Activated naive CD4-positive, alpha-beta T cell treated with anti-CD3 and anti-CD28 coated beads, Interleukin-2, amount 10 ng/mL, durations not matched to agents 7 days and 5 days (primary cell): ENCODE results near the gene SLC28A3.

Experiments
- CTCF ChIA-PET: fragments of 350-600 bp; sonication (Branson Sonifier 250); formaldehyde crosslinking; loops from one replicate; lab custom pipeline; 2021; ENCODE audit warnings: antibody characterized with exemption; lab: Charles Lee
- DNase-seq: peaks from one replicate; pipeline ENCODE4 v3.0.0-alpha.2; 2020
- H3K27ac Mint-ChIP-seq: one replicate; pipeline ENCODE4 v1.8.0; 2021; ENCODE audit warnings: mild to moderate bottlenecking, moderate library complexity, mixed read lengths
- H3K27me3 Mint-ChIP-seq: one replicate; pipeline ENCODE4 v1.8.0; 2021; ENCODE audit warnings: mild to moderate bottlenecking, mixed read lengths
- H3K36me3 Mint-ChIP-seq: one replicate; pipeline ENCODE4 v1.8.0; 2021; ENCODE audit warnings: mixed read lengths
- H3K4me1 Mint-ChIP-seq: one replicate; pipeline ENCODE4 v1.8.0; 2021; ENCODE audit warnings: mixed read lengths
- H3K4me3 Mint-ChIP-seq: one replicate; pipeline ENCODE4 v1.8.0; 2021; ENCODE audit warnings: mild to moderate bottlenecking, moderate library complexity, mixed read lengths
- H3K9me3 Mint-ChIP-seq: one replicate; pipeline ENCODE4 v1.8.0; 2021; ENCODE audit warnings: mixed read lengths

SLC28A3 gene

GRCh38 chr9:84301851-84302250 lies 38.7 kb downstream of the SLC28A3 start:
- no peaks in the 10 kb centered on the region for H3K9me3 Mint-ChIP-seq
- H3K4me3 Mint-ChIP-seq = no peak overlapping the region
- H3K4me1 Mint-ChIP-seq = peaks cover 16% of the 10 kb centered on the region
- no peaks in the 10 kb centered on the region for H3K27me3 Mint-ChIP-seq
- no peak overlapping the region for H3K27ac Mint-ChIP-seq
- CTCF ChIA-PET = no interaction called here
- peaks cover 1% of the 10 kb centered on the region for H3K36me3 Mint-ChIP-seq
- DNase-seq = no peak

DNA sequence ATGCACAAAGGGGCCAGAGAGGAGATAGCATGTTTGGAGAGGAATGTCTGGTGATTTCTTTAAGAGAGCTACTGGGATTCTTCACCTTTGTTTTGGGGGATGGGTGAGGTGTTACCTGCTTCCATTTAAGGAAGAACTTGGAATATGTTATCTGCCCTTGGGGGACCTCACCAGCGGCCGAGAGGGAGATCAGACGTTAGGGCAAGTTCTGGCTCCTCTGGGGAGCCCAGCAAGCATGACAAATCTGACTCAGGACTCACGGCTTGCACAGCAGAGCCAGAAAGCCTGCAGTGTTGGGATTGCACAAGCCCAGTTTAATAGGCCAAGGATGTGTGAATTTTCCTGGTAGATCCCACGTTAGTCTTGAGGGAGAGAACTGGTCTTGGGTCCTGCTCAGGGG lies 40.3 kb downstream of the SLC28A3 start:
- Mint-ChIP-seq H3K27ac (no peak overlapping the region), H3K27me3 (no peaks in the 10 kb centered on the region), H3K4me1 (peaks cover 31% of the 10 kb centered on the region), H3K9me3 (no peaks in the 10 kb centered on the region), H3K36me3 (peaks cover 1% of the 10 kb centered on the region), H3K4me3 (no peak overlapping the region)
- CTCF ChIA-PET = interaction anchor here (1.0 kb wide), 1 partner anchor 13 kb away, joined by 4 read pairs; no protein-coding TSS in a partner anchor
- DNase-seq = no peak

- DNase-seq = no peak
- Mint-ChIP-seq H3K27me3 (no peaks in the 10 kb centered on the region), H3K27ac (no peak overlapping the region), H3K9me3 (no peaks in the 10 kb centered on the region), H3K4me3 (no peak overlapping the region), H3K4me1 (peaks cover 61% of the 10 kb centered on the region), H3K36me3 (peaks cover 4% of the 10 kb centered on the region)
- CTCF ChIA-PET = interaction anchor here (1.2 to 6.4 kb wide), 3 partner anchors 15 to 37 kb away, joined by 3 to 63 read pairs (median 45); no protein-coding TSS in a partner anchor
These were observed 43.3 kb downstream of the SLC28A3 start for GRCh38 chr9:84297162-84297821.

GRCh38 chr9:84296146-84296843 lies 44.3 kb downstream of the SLC28A3 start:
- Mint-ChIP-seq H3K27ac (peak overlapping the region; percentile 90), H3K9me3 (no peaks in the 10 kb centered on the region), H3K4me3 (no peak overlapping the region), H3K27me3 (no peaks in the 10 kb centered on the region), H3K36me3 (peaks cover 2% of the 10 kb centered on the region), H3K4me1 (peaks cover 61% of the 10 kb centered on the region)
- DNase-seq = peak; percentile 39
- CTCF ChIA-PET = interaction anchor here (0.6 to 6.4 kb wide), 10 partner anchors 9 to 461 kb away, joined by 4 to 63 read pairs (median 6); partner anchors contain the start of gene KIF27

- no peaks in the 10 kb centered on the region for H3K27me3 Mint-ChIP-seq
- no peaks in the 10 kb centered on the region for H3K9me3 Mint-ChIP-seq
- H3K36me3 Mint-ChIP-seq = peaks cover 4% of the 10 kb centered on the region
- peak overlapping the region; percentile 99 for H3K27ac Mint-ChIP-seq
- peaks cover 67% of the 10 kb centered on the region for H3K4me1 Mint-ChIP-seq
- no peak for DNase-seq
- no peak overlapping the region for H3K4me3 Mint-ChIP-seq
- CTCF ChIA-PET = interaction anchor here (0.7 to 6.4 kb wide), 16 partner anchors 9 to 373 kb away, joined by 3 to 63 read pairs (median 6); partner anchors contain the start of genes KIF27 and RMI1
These were observed 46.2 kb downstream of the SLC28A3 start for GRCh38 chr9:84294241-84294950.

- peaks cover 67% of the 10 kb centered on the region for H3K4me1 Mint-ChIP-seq
- CTCF ChIA-PET = interaction anchor here (1.1 to 6.4 kb wide), 12 partner anchors 8 to 356 kb away, joined by 3 to 63 read pairs (median 10); partner anchors contain the start of genes HNRNPK and RMI1
- H3K4me3 Mint-ChIP-seq = no peak overlapping the region
These were observed 47.4 kb downstream of the SLC28A3 start for GRCh38 chr9:84293001-84293798.

GRCh38 chr9:84285381-84285780 lies 55.2 kb downstream of the SLC28A3 start:
- H3K4me3 Mint-ChIP-seq = no peak overlapping the region
- CTCF ChIA-PET = interaction anchor here (0.6 to 3.2 kb wide), 5 partner anchors 9 to 331 kb away, joined by 3 to 19 read pairs (median 10); no protein-coding TSS in a partner anchor
- peaks cover 6% of the 10 kb centered on the region for H3K27me3 Mint-ChIP-seq
- peak overlapping the region; percentile 25 for H3K27ac Mint-ChIP-seq
- no peaks in the 10 kb centered on the region for H3K9me3 Mint-ChIP-seq
- DNase-seq = no peak
- peaks cover 15% of the 10 kb centered on the region for H3K4me1 Mint-ChIP-seq
- no peaks in the 10 kb centered on the region for H3K36me3 Mint-ChIP-seq

More at GRCh38 chr9:84293001-84293798, 47.4 kb downstream of the SLC28A3 start:
- H3K36me3 Mint-ChIP-seq = peaks cover 4% of the 10 kb centered on the region
- peak overlapping the region; percentile 99 for H3K27ac Mint-ChIP-seq
- H3K27me3 Mint-ChIP-seq = peaks cover 2% of the 10 kb centered on the region
- no peaks in the 10 kb centered on the region for H3K9me3 Mint-ChIP-seq
- DNase-seq = peak; percentile 34

- Mint-ChIP-seq H3K27me3 (peaks cover 6% of the 10 kb centered on the region), H3K36me3 (no peaks in the 10 kb centered on the region), H3K4me1 (peaks cover 13% of the 10 kb centered on the region), H3K9me3 (no peaks in the 10 kb centered on the region), H3K27ac (no peak overlapping the region), H3K4me3 (no peak overlapping the region)
- no peak for DNase-seq
- CTCF ChIA-PET = interaction anchor here (3.1 to 3.2 kb wide), 2 partner anchors 10 to 23 kb away, joined by 12 to 19 read pairs; no protein-coding TSS in a partner anchor
These were observed 56.6 kb downstream of the SLC28A3 start for GRCh38 chr9:84283946-84284345.

GRCh38 chr9:84278130-84278529 lies 62.4 kb downstream of the SLC28A3 start:
- peaks cover 4% of the 10 kb centered on the region for H3K27me3 Mint-ChIP-seq
- H3K4me3 Mint-ChIP-seq = no peak overlapping the region
- no peaks in the 10 kb centered on the region for H3K36me3 Mint-ChIP-seq
- CTCF ChIA-PET = interaction anchor here (0.8 to 1.4 kb wide), 4 partner anchors 12 to 37 kb away, joined by 3 to 4 read pairs (median 4); no protein-coding TSS in a partner anchor
- no peak overlapping the region for H3K27ac Mint-ChIP-seq
- DNase-seq = no peak
- H3K4me1 Mint-ChIP-seq = no peaks in the 10 kb centered on the region
- H3K9me3 Mint-ChIP-seq = no peaks in the 10 kb centered on the region

- H3K4me3 Mint-ChIP-seq = no peak overlapping the region
- H3K27me3 Mint-ChIP-seq = peaks cover 4% of the 10 kb centered on the region
- CTCF ChIA-PET = interaction anchor here (0.8 kb wide), 1 partner anchor 17 kb away, joined by 3 read pairs; no protein-coding TSS in a partner anchor
- H3K9me3 Mint-ChIP-seq = no peaks in the 10 kb centered on the region
- no peaks in the 10 kb centered on the region for H3K36me3 Mint-ChIP-seq
- peaks cover under 1% of the 10 kb centered on the region for H3K4me1 Mint-ChIP-seq
- no peak overlapping the region for H3K27ac Mint-ChIP-seq
- no peak for DNase-seq
These were observed 62.9 kb downstream of the SLC28A3 start for GRCh38 chr9:84277646-84278045.

DNA sequence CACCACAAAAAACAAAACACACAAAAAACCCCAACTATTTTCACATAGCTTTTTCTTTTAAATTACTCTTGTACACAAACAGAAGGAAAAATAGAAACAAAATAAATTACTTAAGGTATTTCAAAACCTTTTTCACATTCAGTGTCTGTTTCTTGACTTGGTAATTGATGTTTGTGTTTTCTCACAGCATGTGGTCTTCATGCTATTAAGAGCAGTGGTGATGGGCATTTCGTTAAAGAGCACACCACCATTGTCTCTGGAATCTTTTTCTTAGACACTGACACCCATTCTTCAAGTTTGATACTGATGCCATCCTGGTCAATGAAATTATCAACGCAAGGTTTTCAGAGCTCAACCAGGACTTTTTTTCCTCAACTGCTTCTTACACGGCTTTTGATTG lies 63.8 kb downstream of the SLC28A3 start:
- H3K27ac Mint-ChIP-seq = no peak overlapping the region
- H3K27me3 Mint-ChIP-seq = peaks cover 4% of the 10 kb centered on the region
- CTCF ChIA-PET = interaction anchor here (0.9 kb wide), 1 partner anchor 10 kb away, joined by 3 read pairs; no protein-coding TSS in a partner anchor
- H3K36me3 Mint-ChIP-seq = no peaks in the 10 kb centered on the region
- no peak for DNase-seq
- no peaks in the 10 kb centered on the region for H3K9me3 Mint-ChIP-seq
- H3K4me1 Mint-ChIP-seq = peaks cover 9% of the 10 kb centered on the region
- no peak overlapping the region for H3K4me3 Mint-ChIP-seq

DNA sequence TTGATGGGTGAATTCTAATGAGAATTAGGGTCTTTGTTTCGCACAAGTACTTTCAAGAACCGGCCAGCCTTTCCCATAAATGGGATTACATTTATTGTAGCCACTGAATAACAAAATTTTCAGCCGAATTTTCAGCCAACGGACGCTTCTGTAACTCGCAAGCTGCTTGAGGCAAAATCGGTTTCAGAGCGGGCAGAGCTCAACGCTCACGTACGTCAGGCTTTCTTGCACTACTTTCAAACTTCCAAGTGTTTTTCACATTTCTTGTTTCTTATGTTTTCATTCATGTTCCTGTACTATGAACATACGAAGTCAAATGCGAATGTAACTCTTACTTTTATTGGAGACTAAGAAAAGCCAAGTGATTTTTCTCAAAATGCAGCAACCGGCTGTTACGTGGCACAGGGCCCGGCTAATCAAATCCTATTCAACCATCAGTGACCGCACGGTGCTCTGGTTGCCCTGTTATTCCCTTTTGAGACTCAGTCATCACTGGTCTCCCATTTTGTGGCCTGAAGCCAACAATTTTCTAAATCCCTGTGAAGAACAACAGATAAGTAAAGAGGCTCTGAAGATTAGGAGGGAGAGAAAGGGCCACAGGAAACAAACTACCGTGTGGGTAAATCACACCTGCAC lies 68.5 kb downstream of the SLC28A3 start:
- CTCF ChIA-PET = interaction anchor here (2.6 kb wide), 1 partner anchor 14 kb away, joined by 10 read pairs; no protein-coding TSS in a partner anchor
- H3K9me3 Mint-ChIP-seq = no peaks in the 10 kb centered on the region
- H3K4me3 Mint-ChIP-seq = peak overlapping the region; percentile 70
- peak overlapping the region; percentile 38 for H3K27ac Mint-ChIP-seq
- no peak for DNase-seq
- H3K36me3 Mint-ChIP-seq = no peaks in the 10 kb centered on the region
- peaks cover 10% of the 10 kb centered on the region for H3K27me3 Mint-ChIP-seq
- peaks cover 21% of the 10 kb centered on the region for H3K4me1 Mint-ChIP-seq
